GM12872 (cell line): ENCODE measurements around the gene ZNF662.

Experiments
- TF ChIP-seq, protein P1 (sequence below): IDR thresholded peaks from 3 replicates; pipeline ENCODE4 v1.5.1; 2011; ENCODE audit warnings: low read depth, mild to moderate bottlenecking, low read length, moderate library complexity; ENCODE audit not compliant: insufficient read depth

The ZNF662 gene

DNA sequence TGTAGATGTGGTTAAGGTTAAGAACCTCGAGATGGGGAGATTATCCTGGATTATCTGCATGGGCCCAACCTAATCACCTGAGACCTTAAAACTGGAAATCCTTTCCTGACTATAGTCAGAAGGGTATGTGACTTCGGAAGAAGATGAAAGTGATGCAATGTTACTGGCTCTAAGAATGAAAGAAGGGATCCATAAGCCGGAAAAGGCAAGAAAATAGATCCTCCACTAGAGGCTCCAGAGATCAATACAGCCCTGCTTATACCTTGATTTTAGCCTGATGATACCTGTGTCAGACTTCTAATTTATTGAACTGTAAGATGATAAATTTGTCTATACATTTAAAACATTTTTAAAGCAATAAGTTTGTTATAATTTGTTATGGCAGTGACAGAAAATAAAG lies 51.6 kb downstream of the ZNF662 start:
- TF ChIP-seq, protein P1, sequence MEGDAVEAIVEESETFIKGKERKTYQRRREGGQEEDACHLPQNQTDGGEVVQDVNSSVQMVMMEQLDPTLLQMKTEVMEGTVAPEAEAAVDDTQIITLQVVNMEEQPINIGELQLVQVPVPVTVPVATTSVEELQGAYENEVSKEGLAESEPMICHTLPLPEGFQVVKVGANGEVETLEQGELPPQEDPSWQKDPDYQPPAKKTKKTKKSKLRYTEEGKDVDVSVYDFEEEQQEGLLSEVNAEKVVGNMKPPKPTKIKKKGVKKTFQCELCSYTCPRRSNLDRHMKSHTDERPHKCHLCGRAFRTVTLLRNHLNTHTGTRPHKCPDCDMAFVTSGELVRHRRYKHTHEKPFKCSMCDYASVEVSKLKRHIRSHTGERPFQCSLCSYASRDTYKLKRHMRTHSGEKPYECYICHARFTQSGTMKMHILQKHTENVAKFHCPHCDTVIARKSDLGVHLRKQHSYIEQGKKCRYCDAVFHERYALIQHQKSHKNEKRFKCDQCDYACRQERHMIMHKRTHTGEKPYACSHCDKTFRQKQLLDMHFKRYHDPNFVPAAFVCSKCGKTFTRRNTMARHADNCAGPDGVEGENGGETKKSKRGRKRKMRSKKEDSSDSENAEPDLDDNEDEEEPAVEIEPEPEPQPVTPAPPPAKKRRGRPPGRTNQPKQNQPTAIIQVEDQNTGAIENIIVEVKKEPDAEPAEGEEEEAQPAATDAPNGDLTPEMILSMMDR: peak; percentile 26; the same call in 1 of the 3 replicates

DNA sequence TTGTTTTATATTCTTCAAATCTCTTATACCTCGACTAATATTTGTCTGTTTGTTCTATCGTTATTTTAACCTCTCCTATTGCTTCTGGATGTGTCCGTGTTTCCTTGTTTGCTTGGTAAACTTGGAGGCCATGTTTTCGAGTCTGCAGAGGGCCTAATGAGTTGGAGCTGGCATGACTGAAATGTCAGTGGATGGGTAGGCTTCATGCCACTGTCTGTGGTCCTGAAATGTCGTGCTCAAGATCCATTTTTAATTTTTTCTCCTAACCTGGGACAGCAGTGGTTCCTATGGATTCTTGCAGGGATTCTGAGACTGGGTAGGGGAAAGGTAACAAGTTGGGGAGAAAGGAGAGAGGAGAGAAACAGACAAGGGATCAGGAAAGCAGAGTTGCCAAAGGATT lies 54.3 kb downstream of the ZNF662 start:
- TF ChIP-seq, protein P1: no peak

DNA sequence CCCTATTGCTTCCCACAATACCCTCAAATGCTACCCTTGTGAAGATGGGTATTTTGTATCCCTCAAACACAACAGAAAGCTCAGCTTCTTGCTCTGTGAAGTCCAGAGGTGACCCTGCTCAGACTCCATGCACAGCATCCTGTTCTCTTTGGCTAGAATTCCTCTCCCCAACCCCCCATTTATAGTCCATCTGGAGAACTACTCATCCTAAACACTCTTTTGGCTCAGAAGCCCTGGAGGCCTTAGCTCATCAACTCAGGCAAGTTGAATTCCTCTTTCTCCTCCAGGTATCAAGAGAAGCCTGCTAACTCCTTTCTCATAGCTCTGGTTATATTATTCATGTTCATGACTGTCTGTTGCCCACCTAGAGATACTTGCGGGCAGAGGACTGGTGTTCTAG lies 54.8 kb downstream of the ZNF662 start:
- TF ChIP-seq, protein P1: no peak

- TF ChIP-seq, protein P1: peak; percentile 51; the same call in 2 of the 3 replicates
Measured at GRCh38 chr3:42961633-42962032, 55.7 kb downstream of the ZNF662 start.

GRCh38 chr3:42963269-42963668 lies 57.3 kb downstream of the ZNF662 start:
- TF ChIP-seq, protein P1: no peak

DNA sequence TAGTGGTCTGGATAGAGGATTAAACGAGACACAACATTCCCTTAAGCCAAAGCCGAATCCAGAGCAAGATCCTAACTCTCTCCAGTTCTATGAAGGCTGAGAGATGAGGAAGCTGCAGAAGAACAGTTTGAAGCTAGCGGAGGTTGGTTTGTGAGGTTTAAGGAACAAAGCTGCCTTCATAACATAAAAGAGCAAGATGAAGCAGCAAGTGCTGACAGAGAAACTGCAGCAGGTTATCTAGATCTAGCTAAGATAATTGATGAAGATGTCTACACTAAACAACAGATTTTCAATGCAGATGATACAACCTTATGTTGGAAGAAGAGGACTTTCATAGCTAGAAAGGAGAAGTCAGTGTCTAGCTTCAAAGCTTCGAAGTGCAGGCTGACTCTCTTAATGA lies 58.3 kb downstream of the ZNF662 start:
- TF ChIP-seq, protein P1: no peak
